ENCODE results near the gene GAPDH.

Gene GAPDH

DNA sequence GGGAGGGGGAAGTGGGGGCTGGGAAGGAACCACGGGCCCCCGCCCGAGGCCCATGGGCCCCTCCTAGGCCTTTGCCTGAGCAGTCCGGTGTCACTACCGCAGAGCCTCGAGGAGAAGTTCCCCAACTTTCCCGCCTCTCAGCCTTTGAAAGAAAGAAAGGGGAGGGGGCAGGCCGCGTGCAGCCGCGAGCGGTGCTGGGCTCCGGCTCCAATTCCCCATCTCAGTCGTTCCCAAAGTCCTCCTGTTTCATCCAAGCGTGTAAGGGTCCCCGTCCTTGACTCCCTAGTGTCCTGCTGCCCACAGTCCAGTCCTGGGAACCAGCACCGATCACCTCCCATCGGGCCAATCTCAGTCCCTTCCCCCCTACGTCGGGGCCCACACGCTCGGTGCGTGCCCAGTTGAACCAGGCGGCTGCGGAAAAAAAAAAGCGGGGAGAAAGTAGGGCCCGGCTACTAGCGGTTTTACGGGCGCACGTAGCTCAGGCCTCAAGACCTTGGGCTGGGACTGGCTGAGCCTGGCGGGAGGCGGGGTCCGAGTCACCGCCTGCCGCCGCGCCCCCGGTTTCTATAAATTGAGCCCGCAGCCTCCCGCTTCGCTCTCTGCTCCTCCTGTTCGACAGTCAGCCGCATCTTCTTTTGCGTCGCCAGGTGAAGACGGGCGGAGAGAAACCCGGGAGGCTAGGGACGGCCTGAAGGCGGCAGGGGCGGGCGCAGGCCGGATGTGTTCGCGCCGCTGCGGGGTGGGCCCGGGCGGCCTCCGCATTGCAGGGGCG, at the start of gene GAPDH (continued):
- TF ChIP-seq ZNF521 (tag by site-specific recombination; IDR thresholded peaks at IDR 0.05): no peak
- TF ChIP-seq ZNF473 (tag by site-specific recombination; IDR thresholded peaks at IDR 0.05): no peak
- TF ChIP-seq, protein P1, sequence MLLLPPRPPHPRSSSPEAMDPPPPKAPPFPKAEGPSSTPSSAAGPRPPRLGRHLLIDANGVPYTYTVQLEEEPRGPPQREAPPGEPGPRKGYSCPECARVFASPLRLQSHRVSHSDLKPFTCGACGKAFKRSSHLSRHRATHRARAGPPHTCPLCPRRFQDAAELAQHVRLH (tag by site-specific recombination; IDR thresholded peaks at IDR 0.05): peak; percentile 5; the same call in 1 of the 2 replicates
- TF ChIP-seq ZNF555 (tag by site-specific recombination; conservative IDR thresholded peaks at IDR 0.05): no peak
- no peak for TF ChIP-seq ZNF221 (tag by site-specific recombination; IDR thresholded peaks at IDR 0.05; ENCODE audit: borderline replicate concordance)
- peak; percentile 31 for TF ChIP-seq ZNF10 (tag by site-specific recombination; IDR thresholded peaks at IDR 0.05)
- TF ChIP-seq YY1 (tag by site-specific recombination; IDR thresholded peaks at IDR 0.05): no peak
- TF ChIP-seq ZNF146 (tag by site-specific recombination; IDR thresholded peaks at IDR 0.05): no peak
- TF ChIP-seq ZNF658 (tag by site-specific recombination; IDR thresholded peaks at IDR 0.05): no peak
- TF ChIP-seq, protein P2, sequence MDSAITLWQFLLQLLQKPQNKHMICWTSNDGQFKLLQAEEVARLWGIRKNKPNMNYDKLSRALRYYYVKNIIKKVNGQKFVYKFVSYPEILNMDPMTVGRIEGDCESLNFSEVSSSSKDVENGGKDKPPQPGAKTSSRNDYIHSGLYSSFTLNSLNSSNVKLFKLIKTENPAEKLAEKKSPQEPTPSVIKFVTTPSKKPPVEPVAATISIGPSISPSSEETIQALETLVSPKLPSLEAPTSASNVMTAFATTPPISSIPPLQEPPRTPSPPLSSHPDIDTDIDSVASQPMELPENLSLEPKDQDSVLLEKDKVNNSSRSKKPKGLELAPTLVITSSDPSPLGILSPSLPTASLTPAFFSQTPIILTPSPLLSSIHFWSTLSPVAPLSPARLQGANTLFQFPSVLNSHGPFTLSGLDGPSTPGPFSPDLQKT (IDR thresholded peaks at IDR 0.05; ENCODE audit: borderline replicate concordance, low read depth, low read length): no peak
- peak; percentile 66 for TF ChIP-seq ZNF335 (tag by site-specific recombination; conservative IDR thresholded peaks at IDR 0.05)
- no peak for TF ChIP-seq BCL11B (tag by site-specific recombination; IDR thresholded peaks at IDR 0.05; ENCODE audit: low read depth)
- TF ChIP-seq PRDM1 (tag by site-specific recombination; IDR thresholded peaks at IDR 0.05): peak; percentile 88
- peak; percentile 84 for TF ChIP-seq KLF9 (tag by site-specific recombination; IDR thresholded peaks at IDR 0.05; ENCODE audit: low read depth)
- TF ChIP-seq, protein P3, sequence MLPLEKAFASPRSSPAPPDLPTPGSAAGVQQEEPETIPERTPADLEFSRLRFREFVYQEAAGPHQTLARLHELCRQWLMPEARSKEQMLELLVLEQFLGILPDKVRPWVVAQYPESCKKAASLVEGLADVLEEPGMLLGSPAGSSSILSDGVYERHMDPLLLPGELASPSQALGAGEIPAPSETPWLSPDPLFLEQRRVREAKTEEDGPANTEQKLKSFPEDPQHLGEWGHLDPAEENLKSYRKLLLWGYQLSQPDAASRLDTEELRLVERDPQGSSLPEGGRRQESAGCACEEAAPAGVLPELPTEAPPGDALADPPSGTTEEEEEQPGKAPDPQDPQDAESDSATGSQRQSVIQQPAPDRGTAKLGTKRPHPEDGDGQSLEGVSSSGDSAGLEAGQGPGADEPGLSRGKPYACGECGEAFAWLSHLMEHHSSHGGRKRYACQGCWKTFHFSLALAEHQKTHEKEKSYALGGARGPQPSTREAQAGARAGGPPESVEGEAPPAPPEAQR (tag by site-specific recombination; IDR thresholded peaks at IDR 0.05): 0 out of 2 replicates have a peak, but pooled peaks have one; percentile 33
- TF ChIP-seq ZNF596 (tag by site-specific recombination; IDR thresholded peaks at IDR 0.05): no peak; the same call in 1 of the 2 replicates
- no peak; the same call in 1 of the 2 replicates for TF ChIP-seq KLF16 (tag by site-specific recombination; IDR thresholded peaks at IDR 0.05)
- TF ChIP-seq ZNF660 (tag by site-specific recombination; IDR thresholded peaks at IDR 0.05): peak; percentile 91
- no peak for TF ChIP-seq ZNF138 (tag by site-specific recombination; IDR thresholded peaks at IDR 0.05; ENCODE audit: borderline replicate concordance)
- no peak for TF ChIP-seq ZNF510 (tag by site-specific recombination; IDR thresholded peaks at IDR 0.05; ENCODE audit: insufficient replicate concordance)
- TF ChIP-seq, protein P4, sequence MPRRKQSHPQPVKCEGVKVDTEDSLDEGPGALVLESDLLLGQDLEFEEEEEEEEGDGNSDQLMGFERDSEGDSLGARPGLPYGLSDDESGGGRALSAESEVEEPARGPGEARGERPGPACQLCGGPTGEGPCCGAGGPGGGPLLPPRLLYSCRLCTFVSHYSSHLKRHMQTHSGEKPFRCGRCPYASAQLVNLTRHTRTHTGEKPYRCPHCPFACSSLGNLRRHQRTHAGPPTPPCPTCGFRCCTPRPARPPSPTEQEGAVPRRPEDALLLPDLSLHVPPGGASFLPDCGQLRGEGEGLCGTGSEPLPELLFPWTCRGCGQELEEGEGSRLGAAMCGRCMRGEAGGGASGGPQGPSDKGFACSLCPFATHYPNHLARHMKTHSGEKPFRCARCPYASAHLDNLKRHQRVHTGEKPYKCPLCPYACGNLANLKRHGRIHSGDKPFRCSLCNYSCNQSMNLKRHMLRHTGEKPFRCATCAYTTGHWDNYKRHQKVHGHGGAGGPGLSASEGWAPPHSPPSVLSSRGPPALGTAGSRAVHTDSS (tag by site-specific recombination; IDR thresholded peaks at IDR 0.05): peak; percentile 34
- TF ChIP-seq ZNF621 (tag by site-specific recombination; IDR thresholded peaks at IDR 0.05): no peak
- no peak for TF ChIP-seq ZNF354C (tag by site-specific recombination; IDR thresholded peaks at IDR 0.05; ENCODE audit: borderline replicate concordance, low read depth)
- TF ChIP-seq ZNF155 (tag by site-specific recombination; IDR thresholded peaks at IDR 0.05): no peak
- TF ChIP-seq YY2 (tag by site-specific recombination; IDR thresholded peaks at IDR 0.05): no peak; the same call in none of the 2 replicates
- TF ChIP-seq ZNF2 (tag by site-specific recombination; IDR thresholded peaks at IDR 0.05): peak; percentile 74; the same call in 1 of the 2 replicates
- no peak for TF ChIP-seq ZNF776 (tag by site-specific recombination; IDR thresholded peaks at IDR 0.05; ENCODE audit: borderline replicate concordance)
- no peak for TF ChIP-seq ZNF558 (tag by site-specific recombination; IDR thresholded peaks at IDR 0.05)
- TF ChIP-seq IKZF3 (tag by site-specific recombination; IDR thresholded peaks at IDR 0.05): no peak; the same call in none of the 2 replicates
- no peak for TF ChIP-seq ZNF140 (tag by site-specific recombination; IDR thresholded peaks at IDR 0.05)
- TF ChIP-seq ZNF530 (tag by site-specific recombination; IDR thresholded peaks at IDR 0.05; ENCODE audit: low read depth): no peak
- peak; percentile 97 for TF ChIP-seq ZFHX2 (tag by site-specific recombination; conservative IDR thresholded peaks at IDR 0.05)
- peak; percentile 51; the same call in 1 of the 2 replicates for TF ChIP-seq ZBTB21 (tag by site-specific recombination; IDR thresholded peaks at IDR 0.05)
- TF ChIP-seq ZNF426 (tag by site-specific recombination; IDR thresholded peaks at IDR 0.05): no peak
- TF ChIP-seq ZIC2 (tag by site-specific recombination; IDR thresholded peaks at IDR 0.05): no peak; the same call in 1 of the 2 replicates
- peak; percentile 57; the same call in 1 of the 2 replicates for TF ChIP-seq ZNF24 (tag by site-specific recombination; IDR thresholded peaks at IDR 0.05)
- TF ChIP-seq, protein P5, sequence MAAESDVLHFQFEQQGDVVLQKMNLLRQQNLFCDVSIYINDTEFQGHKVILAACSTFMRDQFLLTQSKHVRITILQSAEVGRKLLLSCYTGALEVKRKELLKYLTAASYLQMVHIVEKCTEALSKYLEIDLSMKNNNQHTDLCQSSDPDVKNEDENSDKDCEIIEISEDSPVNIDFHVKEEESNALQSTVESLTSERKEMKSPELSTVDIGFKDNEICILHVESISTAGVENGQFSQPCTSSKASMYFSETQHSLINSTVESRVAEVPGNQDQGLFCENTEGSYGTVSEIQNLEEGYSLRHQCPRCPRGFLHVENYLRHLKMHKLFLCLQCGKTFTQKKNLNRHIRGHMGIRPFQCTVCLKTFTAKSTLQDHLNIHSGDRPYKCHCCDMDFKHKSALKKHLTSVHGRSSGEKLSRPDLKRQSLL (tag by site-specific recombination; IDR thresholded peaks at IDR 0.05): no peak
